HG03565 (cell line): ENCODE measurements around the gene SPINK7.
A peak's percentile ranks its signal among the peaks of the same experiment; 100 is the strongest.
"Not testable (repeated sequence)": the region's sequence is repeated elsewhere in the genome, so short reads cannot be mapped to it uniquely, and the experiment has no call there.

Experiments
- ATAC-seq: cut with Tn5 transposase; IDR thresholded peaks from one replicate; pipeline ENCODE4 v1.9.1; 2021; ENCODE audit warnings: mild to moderate bottlenecking, moderate library complexity; ENCODE audit not compliant: unreplicated experiment

The SPINK7 gene

GRCh38 chr5:148312153-148312552 lies at the start of gene SPINK7:
Gene SPINK7 (plus strand): TSS chr5:148312423. CDS start chr5:148312484, 61 bp downstream.
- ATAC-seq, result no peak

GRCh38 chr5:148267962-148268361 lies 44.3 kb upstream of the SPINK7 start:
- ATAC-seq, result no peak

- ATAC-seq, result no peak
These were observed 43.7 kb upstream of the SPINK7 start, which contains the start of gene SPINK13 for GRCh38 chr5:148268566-148268965. Gene SPINK13 (plus strand): TSS chr5:148268794. CDS start chr5:148270073, 1,279 bp downstream.

- ATAC-seq, result not testable (repeated sequence)
These were observed 37.1 kb upstream of the SPINK7 start for GRCh38 chr5:148275129-148275528.

- ATAC-seq, result not testable (repeated sequence)
These were observed 31.3 kb upstream of the SPINK7 start for GRCh38 chr5:148280893-148281292.

- ATAC-seq, result not testable (repeated sequence)
These were observed 30.9 kb upstream of the SPINK7 start for GRCh38 chr5:148281336-148281735.

GRCh38 chr5:148290271-148291195 lies 21.7 kb upstream of the SPINK7 start:
- no peak for ATAC-seq

GRCh38 chr5:148297731-148298130 lies 14.5 kb upstream of the SPINK7 start:
- no peak for ATAC-seq

GRCh38 chr5:148306446-148306845 lies 5.8 kb upstream of the SPINK7 start:
- ATAC-seq, result no peak

- no peak for ATAC-seq
These were observed 3.2 kb upstream of the SPINK7 start for GRCh38 chr5:148309019-148309418.

GRCh38 chr5:148309746-148310145 lies 2.5 kb upstream of the SPINK7 start:
- ATAC-seq, result no peak

GRCh38 chr5:148311484-148311883 lies 739 bp upstream of the SPINK7 start:
- ATAC-seq, result no peak

GRCh38 chr5:148314187-148314586 lies 2.0 kb downstream of the SPINK7 start:
- no peak for ATAC-seq

GRCh38 chr5:148314731-148315130 lies 2.5 kb downstream of the SPINK7 start:
- no peak for ATAC-seq

- not testable (repeated sequence) for ATAC-seq
These were observed 8.1 kb downstream of the SPINK7 start for GRCh38 chr5:148320011-148320963.

- no peak for ATAC-seq
These were observed 21.1 kb downstream of the SPINK7 start for GRCh38 chr5:148333262-148333849.

- no peak for ATAC-seq
These were observed 23.0 kb downstream of the SPINK7 start, which contains the start of gene SPINK9 for GRCh38 chr5:148335259-148335658. Gene SPINK9 (plus strand): TSS chr5:148335559. CDS start chr5:148335614, 55 bp downstream.

- ATAC-seq, result peak; percentile 68
These were observed 24.6 kb downstream of the SPINK7 start for GRCh38 chr5:148336704-148337435.

GRCh38 chr5:148342371-148343045 lies 30.3 kb downstream of the SPINK7 start:
- no peak for ATAC-seq

GRCh38 chr5:148343046-148343407 lies 30.8 kb downstream of the SPINK7 start:
- ATAC-seq, result no peak
